LNCAP (cell line): ENCODE results near the gene ULK1.

Source experiments
- CTCF ChIP-seq: fragments of 450-650 bp; IDR thresholded peaks from 2 replicates; pipeline ENCODE4 v1.5.1; 2017; ENCODE audit warnings: mild to moderate bottlenecking

Gene ULK1

GRCh38 chr12:131947482-131948027 lies 53.1 kb downstream of the ULK1 start:
- TF ChIP-seq CTCF = no peak

- TF ChIP-seq CTCF = no peak
These were observed 53.8 kb downstream of the ULK1 start for GRCh38 chr12:131948166-131948712.

GRCh38 chr12:131949431-131950181 lies 55.2 kb downstream of the ULK1 start, which contains the start of gene EP400:
TSS of gene EP400 (plus strand) at chr12:131949942. CDS start at chr12:131960620, 10,678 bp downstream.
- TF ChIP-seq CTCF = peak; percentile 75

- no peak for TF ChIP-seq CTCF
These were observed 55.9 kb downstream of the ULK1 start for GRCh38 chr12:131950182-131950913.

- no peak for TF ChIP-seq CTCF
These were observed 64.7 kb downstream of the ULK1 start for GRCh38 chr12:131959116-131959515.

GRCh38 chr12:131959641-131960589 lies 65.5 kb downstream of the ULK1 start:
- no peak for TF ChIP-seq CTCF

- TF ChIP-seq CTCF = no peak
These were observed 67.6 kb downstream of the ULK1 start for GRCh38 chr12:131962069-131962468.
